Stimulated activated CD8-positive, alpha-beta memory T cell treated with anti-CD3 and anti-CD28 coated beads, Interleukin-7, amount 100 ng/mL, for 48 hours (primary cell): ENCODE results near the gene RNASE8.
"Not testable (repeated sequence)": the region's sequence is repeated elsewhere in the genome, so short reads cannot be mapped to it uniquely, and the experiment has no call there.

Source experiments
- DNase-seq, 2 donors: peaks; one replicate each; pipeline ENCODE4 v3.0.0-alpha.2; 2020; ENCODE audit warnings: low read depth in 1 of 2; ENCODE audit errors: extremely low read depth in 1 of 2

Gene RNASE8

DNA sequence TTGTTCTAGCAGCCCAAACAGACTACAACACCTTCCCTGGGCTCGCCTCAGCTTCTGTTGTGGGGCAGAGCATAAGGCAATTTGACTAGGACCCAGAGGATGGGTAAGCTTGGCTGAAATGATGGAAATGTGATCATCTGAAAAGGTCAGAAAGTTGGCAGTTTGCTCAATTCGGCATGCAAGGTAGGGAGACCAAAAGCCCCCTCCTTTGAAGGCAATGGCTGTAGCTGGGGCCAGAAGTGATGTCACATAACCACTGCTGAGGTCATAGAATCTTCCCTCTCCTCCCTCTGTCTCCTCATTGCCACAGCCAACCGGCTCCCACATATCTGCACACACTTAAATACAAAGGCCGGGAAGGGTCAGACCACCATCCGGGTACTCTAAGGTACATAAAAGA lies 27.7 kb upstream of the RNASE8 start, which contains the start of gene TPPP2:
Gene TPPP2 (plus strand): TSS at position 301 of the 400 bp plus-strand sequence. CDS start 365 bp downstream, outside the sequence.
- DNase-seq, result no peak

DNA sequence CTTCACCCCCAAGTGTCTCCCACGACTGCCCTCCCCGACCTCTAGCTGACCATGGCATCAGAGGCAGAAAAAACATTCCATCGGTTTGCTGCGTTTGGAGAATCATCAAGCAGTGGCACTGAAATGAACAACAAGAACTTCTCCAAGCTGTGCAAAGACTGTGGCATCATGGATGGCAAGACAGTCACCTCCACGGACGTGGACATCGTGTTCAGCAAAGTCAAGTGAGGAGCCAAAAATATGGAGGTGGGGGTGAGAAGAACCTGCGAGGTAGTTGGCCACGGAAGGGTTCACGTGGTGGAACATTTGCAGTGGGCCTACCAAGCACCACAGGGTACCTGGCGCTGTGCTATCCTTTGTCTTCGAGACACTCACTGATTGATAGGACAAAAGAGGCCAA lies 27.1 kb upstream of the RNASE8 start:
- no peak for DNase-seq

DNA sequence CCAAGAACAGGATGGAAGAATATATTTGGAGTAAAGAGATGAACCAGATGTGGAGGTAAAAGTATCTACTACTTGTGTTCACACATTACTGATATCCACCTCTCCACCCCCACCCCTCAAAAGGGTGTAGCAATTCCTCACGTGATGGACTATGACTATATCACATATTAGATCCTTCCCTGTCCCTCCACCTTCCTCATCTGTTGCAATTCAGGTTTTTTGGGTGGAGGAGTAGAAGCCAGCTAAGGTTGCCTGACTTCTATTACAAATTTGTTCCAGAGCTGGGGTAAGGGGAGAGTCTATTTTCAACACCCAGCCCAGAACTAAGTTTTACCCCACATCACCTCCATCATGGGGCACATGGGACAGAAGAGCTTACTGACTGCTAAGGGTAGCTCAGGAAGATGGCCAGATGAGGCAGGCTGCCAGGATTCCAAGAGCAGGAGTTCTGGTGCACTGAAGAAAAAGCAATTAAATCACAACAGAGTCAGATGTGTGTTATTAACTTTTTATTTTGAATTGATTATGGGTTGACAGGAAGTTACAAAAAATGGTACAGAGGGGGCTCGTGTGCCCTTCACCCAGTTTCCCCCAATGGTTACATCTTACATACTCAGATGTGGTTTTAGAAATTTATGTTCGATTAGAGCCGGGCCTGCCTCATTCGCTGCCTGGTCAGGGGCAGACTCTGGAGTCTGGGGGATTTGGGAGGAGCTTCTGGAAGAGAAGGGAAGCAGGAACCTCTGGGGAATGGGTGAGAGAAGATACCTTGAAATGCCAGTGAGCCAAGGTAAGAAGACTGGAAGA lies 25.1 kb upstream of the RNASE8 start:
- no peak for DNase-seq

DNA sequence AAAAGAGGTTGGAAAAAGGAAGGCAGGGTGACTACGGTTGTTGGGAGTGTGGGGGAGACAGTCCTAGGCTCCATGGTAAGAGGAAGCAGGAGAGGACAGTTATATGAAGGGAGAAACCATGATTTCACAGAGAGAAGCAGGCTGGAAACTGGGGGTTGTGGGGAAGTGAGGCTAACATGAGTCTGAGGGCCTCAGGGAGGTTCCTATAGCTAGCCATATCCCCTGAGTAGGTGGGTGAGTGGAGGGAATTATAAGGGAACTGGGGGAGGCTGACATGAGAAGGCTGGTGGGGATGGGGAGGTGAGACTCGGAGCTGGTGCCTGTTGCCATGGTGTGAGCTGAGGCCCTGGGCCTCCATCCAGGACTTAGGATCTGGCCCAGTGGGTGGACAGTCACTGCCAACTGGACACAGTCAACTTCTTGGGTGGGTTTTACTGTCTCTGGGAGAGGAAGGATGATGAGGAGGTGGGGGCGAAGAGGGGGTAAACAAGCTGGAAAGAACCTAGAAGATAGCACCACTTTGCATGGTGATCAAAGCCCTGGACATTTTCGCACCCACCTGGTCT lies 24.4 kb upstream of the RNASE8 start:
- DNase-seq, result no peak

DNA sequence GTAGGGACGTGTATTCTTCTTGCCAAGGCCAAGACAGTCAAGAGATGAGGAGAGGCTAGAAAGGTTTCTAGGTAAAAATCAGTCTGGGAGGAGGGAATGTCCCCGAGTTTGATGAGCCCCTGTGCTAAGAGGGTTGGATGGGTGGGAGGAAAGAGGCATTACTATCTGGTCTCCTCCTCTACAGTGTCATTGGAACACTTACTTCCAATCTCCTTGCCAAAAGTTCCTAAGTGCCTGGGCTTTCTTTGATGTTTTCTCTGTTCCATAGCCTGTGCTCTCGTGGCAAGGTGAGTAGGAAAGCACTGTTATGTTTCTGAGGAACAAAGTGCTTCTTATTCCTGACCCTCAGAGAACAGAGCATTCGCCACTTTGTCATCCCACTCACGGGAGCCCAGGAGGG lies 22.9 kb upstream of the RNASE8 start, which contains the start of gene RNASE13:
Gene RNASE13 (minus strand): TSS at position 101 of the 400 bp plus-strand sequence. CDS start 519 bp downstream, outside the sequence.
- DNase-seq, result no peak

DNA sequence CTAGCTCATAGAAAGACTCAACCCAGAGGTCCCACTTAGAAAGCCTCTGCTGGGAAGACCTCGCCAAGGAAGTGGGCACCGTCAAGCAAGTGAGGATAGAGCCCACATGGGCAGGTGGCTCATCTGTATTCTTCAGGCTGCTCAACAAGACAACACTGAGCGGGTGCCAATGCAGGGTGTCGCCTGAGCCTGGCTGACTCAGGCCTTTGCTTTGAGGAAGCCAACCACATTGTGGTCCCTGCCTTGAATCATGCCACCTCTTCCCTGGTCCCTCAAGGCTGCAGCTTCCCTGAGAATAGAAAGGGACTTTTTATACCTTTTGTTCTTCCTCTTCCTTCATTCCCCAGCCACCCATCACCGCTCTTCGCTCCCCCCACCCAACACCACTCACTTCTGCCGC lies 20.9 kb upstream of the RNASE8 start:
- DNase-seq, result no peak

DNA sequence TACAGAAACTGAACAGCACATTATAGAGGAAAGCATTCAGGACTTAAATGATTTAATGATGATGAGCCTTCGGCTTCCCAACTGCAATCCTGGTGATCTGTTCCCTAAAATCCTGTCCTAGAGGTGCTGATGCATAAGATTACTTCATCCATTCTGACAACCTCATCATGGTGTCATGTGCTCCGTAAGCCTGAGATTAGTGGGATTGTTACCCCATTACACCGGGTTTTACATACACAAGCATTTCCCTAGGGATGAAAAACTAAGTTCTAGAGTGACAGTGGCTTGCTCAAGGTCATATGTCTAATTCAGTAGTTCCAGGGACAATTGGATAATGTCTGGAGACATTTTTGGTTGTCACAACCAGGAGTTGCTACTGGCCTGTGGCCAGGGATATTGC lies 20.5 kb upstream of the RNASE8 start:
- DNase-seq, result no peak

DNA sequence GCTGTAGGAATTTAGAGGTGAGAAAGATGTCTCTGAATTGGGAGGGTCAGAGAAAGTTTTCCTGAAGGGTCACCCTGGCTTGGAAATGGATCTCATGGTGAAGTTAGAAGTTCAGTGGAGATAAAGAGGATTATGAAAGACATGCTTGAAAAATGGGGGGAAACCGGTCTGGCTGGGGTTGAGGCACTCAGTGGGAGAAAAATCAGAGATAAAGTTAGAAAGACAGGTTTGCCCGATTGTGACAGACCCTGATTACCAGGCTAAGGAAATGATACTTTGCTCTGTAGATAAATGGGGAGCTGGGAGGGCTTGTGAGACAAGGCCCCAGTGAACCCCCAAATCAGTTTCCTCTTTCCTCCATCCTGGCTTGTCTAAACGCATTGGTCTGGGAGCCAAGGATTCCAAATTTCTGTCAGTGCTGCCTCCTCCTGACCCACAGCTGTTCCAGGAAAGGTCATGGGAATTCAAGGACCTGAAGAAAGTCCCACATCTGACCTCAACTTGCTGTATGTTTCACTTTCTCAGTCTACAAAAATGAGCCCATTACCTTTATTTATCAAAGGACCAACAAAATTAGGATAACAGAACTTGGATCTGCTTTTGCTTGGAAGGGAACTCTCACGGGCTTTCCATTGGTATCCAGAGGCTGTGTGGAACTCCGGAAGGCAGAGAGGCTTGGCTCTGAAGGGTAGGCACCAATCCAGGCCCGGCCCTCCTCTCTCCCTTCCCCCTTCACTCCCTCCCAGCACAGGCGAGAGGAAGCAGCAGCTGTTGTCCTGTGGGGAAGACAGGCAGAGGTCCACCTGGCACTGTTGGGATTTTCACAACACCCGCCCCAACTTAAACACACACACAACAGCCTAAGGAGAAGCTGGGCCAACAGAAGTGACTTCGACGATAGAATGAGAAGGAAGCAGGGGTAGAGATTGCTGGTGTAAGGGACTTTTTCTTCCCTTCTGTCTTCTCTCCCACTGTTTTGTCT lies 18.9 kb upstream of the RNASE8 start:
- no peak for DNase-seq

DNA sequence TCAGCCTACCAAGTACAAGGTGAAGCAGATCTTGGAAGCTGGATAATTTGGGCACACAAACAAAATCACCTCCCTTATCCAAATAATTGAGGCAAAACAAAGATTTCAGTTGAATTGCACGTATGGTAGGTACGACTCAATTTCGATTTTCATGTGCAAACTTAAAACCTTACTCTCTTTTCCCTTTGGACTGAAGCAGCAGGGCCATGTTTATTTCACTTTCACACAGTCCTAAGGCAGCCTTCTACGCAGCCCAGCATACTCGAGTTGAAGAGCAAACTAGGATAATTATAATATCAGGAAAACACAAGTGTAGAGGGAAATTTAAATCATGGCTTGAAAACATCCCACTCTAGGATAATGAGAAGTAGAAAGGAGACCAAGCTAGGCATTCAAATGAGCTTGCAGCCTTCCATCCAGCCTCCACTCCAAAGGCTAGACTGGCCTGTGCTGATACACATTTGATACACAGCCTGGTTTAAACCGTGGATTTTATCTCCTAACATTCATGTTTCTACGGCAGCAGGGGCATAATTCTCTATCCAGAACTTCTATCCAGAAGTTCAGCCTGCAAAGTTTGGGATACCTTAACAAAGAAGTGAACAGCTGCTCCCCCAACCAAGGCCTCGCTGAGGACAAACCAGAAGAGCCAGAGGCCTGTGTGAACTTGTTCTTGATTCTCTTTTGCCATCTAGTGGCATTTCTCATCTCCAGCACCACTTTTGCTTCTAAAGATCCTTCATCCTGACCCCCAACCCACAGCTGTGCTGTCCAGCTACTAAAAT lies 17.8 kb upstream of the RNASE8 start:
- DNase-seq, result no peak

DNA sequence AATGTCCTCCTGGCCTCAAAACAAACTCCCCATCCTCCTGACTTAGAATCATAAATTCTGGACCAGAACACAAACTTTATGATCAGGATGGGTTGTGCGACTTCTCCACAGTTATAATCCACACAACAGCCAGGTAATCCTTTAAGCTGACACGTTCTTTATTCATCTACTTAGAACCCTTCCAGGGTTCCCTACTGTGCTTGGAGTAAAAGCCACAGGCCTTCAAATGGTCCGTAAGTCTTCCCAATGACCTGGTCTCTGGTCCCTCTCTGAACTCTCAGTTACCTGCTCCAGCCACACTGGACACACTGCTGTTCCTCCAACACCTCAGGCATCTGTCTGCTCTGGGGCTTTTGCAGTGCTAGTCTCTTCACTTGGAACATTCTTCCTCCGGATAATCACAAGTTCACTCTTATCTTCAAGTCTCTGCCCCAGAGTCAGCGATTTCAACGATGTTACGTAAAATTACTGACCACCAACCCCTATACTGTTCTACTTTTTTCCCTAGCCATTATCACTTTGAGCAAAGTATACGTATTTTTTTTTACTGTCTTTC lies 17.2 kb upstream of the RNASE8 start:
- no peak for DNase-seq

DNA sequence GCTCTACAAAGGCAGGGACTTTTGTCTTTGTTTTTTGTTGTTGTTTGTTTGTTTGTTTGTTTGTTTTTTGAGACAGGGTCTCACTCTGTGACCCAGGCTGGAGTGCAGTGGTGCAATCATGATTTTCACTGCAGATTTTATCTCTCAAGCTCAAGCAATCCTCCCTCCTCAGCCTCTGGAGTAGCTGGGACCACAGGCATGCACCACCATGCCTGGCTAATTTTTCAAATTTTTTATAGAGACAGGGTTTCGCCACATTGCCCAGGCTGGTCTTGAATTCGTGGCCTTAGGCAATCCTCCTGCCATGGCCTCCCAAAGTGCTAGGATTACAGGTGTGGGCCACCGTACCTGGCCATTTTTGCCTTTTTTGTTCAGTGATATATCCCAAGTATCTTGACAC lies 16.7 kb upstream of the RNASE8 start:
- not testable (repeated sequence) for DNase-seq

DNA sequence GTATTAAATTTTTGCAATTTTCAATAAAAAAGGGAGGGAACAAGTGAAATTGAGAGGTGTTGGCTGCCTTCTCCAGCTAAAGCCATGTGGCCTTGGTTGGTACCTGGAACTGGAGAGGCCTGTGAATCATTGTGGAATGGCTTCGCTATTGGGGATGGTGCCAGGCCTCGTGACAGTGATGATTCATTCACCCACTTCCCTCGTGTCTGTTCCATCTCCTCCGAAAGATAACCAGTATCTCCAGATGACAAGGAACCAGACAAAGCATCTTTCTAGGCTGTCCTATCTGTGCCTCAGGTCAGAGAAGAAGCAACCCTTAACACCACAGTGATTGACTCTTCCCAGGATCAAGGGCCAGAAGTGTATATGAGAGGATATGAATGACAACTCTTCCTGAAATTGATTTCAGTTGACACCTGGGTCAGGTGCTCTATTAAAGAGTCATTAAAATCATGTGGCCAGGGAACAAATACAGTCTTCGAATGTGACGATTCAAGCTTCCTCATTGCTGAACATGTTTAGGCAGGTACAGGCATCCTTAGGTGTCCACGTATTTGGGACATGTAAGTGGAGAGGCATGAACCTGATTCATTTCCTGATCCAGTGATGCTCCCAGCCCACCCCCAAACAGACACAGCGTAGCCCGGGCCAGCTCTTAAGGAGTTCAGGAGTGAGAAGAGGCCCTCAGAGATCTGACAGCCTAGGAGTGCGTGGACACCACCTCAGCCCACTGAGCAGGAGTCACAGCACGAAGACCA lies 15.8 kb upstream of the RNASE8 start, which contains the start of gene RNASE7:
Gene RNASE7 (plus strand): TSS at position 687 of the 758 bp plus-strand sequence. CDS start 631 bp downstream, outside the sequence.
- DNase-seq, result no peak

DNA sequence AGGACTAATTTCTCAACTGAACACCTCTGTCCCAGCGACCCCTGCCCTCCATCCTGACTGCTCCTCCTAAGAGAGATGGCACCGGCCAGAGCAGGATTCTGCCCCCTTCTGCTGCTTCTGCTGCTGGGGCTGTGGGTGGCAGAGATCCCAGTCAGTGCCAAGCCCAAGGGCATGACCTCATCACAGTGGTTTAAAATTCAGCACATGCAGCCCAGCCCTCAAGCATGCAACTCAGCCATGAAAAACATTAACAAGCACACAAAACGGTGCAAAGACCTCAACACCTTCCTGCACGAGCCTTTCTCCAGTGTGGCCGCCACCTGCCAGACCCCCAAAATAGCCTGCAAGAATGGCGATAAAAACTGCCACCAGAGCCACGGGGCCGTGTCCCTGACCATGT lies 14.7 kb upstream of the RNASE8 start:
- DNase-seq, result no peak

DNA sequence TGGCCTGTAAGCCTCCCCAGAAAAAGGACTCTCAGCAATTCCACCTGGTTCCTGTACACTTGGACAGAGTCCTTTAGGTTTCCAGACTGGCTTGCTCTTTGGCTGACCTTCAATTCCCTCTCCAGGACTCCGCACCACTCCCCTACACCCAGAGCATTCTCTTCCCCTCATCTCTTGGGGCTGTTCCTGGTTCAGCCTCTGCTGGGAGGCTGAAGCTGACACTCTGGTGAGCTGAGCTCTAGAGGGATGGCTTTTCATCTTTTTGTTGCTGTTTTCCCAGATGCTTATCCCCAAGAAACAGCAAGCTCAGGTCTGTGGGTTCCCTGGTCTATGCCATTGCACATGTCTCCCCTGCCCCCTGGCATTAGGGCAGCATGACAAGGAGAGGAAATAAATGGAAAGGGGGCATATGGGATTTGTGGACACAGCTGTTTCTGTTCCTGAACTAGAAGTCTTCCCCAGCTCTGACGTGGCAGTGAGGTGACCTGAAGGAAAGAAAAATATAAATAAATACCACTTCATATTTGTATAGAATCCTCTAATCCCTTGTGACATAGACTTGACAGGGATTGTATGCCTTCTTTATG lies 14.1 kb upstream of the RNASE8 start:
- DNase-seq, result no peak

DNA sequence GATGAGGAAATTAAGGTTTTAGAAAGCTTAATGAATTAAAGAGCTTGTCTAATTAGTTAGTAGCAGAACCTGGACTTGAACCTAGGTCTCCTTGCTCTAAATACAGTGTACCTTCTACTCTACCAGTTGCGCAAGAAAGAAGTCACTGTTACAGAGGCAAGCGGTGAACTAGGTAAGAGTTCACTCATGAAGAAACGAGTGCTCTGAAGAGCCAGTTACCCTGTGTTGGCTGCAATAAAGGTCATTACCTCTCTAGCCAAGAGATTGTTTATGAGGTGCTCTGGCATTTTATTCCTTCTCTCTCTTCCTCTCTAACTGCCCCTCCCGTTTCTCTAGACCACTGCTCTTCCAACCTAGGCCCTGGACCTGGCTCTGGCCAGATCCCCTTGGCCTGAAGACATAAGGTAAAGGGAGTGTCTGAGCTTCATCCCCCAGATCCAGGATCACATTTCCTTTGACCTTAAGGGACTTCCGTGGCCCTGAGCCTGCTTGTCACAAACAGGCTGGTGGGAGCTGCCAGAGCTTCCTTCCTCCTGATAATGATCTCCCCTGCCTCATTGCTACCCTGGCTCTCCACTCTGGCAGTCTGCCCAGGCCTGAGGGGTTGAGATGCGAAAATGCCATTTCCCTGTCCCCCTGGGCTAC lies 13.5 kb upstream of the RNASE8 start:
- no peak for DNase-seq

DNA sequence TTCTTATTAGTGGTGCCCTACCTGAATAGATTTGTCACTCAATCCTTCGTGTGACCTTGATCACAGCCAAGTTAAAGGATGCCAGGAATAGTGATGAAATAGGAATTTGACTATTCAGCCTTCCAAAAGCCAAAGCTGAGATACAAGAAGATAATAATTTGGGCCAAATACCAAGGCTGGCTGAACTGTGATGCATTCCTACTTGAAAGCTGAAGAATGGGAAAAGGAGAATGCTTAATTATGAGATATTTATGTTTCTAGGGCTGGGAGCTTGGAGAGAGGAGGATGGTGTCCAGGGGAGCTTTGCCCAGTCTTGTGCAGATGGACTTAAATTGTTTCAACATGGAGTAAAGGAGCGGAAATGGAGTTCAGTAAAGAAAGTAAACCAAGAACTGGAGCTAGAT lies 10.2 kb upstream of the RNASE8 start:
- DNase-seq, result no peak

DNA sequence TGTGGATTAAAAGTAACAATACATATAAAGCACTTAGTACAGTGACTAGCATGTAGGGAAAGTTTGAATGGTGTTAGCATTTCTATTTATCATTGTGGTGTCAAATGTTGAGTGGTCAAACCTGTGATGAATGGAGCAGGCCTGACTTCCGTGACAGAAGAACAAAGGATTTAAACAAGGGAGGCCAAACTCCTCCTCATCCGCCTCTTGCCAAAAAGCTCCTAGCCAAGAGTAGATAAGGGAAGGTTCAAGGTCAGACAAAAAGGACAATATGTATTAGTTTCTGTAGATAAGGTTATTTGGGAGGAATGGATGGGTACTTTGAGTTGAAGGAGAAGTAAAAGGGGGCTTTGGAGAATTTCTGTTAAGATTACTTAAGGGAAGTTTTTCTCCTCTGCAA lies 9.0 kb upstream of the RNASE8 start:
- DNase-seq, result no peak

DNA sequence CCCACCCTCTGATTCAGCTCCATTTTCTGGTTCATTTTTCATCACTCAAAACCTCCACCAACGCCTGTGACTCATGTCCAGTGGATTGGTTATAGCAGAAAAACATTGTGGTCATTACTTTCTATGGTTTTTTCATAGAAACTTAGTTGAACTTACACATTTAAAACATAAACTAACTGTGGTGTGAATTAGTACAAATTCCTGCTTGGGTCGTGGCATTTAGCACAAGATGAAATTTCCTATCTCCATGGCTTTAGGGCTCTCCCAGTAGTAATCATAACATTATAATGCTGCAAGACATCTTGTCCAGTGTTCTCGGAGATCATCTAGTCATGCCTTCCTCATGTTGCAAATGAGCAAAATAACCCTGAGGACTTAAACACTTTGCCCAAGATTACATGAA lies 8.3 kb upstream of the RNASE8 start:
- no peak for DNase-seq
